T-helper 1 cell (primary cell): ENCODE results near the gene U2AF1L4.

ENCODE experiments used
- DNase-seq, 5 donors: peaks; one replicate each; pipeline ENCODE4 v3.0.0-alpha.2; 2012 to 2020

The U2AF1L4 gene

GRCh38 chr19:35708391-35708790 is 36.8 kb downstream of the U2AF1L4 start:
- DNase-seq: no peak

GRCh38 chr19:35704218-35704617 is 41.0 kb downstream of the U2AF1L4 start, which contains the start of gene ZBTB32:
TSS of gene ZBTB32 (plus strand) at chr19:35704558. CDS start at chr19:35714627, 10,069 bp downstream.
- no peak for DNase-seq

GRCh38 chr19:35703343-35703742 is 41.9 kb downstream of the U2AF1L4 start:
- DNase-seq: no peak

GRCh38 chr19:35702223-35703012 is 42.8 kb downstream of the U2AF1L4 start:
- peak; percentile 85 to 98 (median 90) for DNase-seq

GRCh38 chr19:35696835-35697234 is 48.4 kb downstream of the U2AF1L4 start:
- peak in 1 of 5 donors; percentile 30 for DNase-seq

- DNase-seq: no peak
Measured at GRCh38 chr19:35695895-35696422, 49.3 kb downstream of the U2AF1L4 start.

GRCh38 chr19:35693835-35694599 is 51.2 kb downstream of the U2AF1L4 start:
- DNase-seq: peak; percentile 74 to 90 (median 87)

- no peak for DNase-seq
Measured at GRCh38 chr19:35693422-35693821, 51.8 kb downstream of the U2AF1L4 start.
